GM21717 (cell line): Measurements from ENCODE around the gene DLG2.
"Not testable (repeated sequence)": the region's sequence is repeated elsewhere in the genome, so short reads cannot be mapped to it uniquely, and the experiment has no call there.

Experiments
- ATAC-seq: cut with Tn5 transposase; IDR thresholded peaks from one replicate; pipeline ENCODE4 v1.9.1; 2021; ENCODE audit warnings: mild to moderate bottlenecking, moderate library complexity; ENCODE audit not compliant: unreplicated experiment

The DLG2 gene

DNA sequence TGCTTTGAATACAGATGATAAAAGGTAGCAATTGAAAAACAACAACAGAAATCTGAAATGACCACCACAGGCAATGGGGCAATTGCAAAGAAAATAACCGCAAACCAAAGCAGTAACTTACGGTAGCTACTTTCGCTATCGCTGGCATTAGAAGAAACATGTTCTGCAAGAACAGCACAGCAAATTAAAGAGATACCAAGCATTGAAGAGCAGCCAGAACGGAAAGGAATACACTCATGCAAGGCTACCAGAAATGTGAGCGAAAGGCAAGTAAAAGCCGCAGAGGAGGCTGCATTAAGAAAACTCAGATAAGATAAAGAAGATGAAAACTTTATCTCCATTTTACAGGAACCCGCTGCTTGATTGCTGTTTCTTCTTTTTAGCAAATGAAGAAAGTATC, 2146.9 kb downstream of the DLG2 start:
- no peak for ATAC-seq

DNA sequence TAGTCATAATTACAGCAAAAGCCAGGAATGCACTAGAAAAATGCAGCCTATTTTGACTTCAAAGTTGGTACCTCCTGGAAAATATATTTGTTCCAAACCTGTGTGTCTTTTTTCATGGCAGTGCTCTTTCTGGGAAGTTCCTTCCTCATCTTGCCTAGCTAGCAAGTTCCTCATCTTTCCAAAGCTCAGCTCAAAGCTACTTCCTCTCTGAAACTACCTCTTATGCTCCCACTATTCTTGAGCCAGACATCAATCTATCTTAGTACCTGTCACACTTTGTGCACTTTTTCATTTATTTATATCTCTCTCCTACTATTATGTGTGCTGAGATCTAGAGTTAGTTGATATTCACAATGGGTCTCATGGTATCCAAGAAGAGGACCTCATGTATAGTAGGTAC, 2149.4 kb downstream of the DLG2 start:
- ATAC-seq: no peak

GRCh38 chr11:83475760-83476159, 2151.4 kb downstream of the DLG2 start:
- ATAC-seq: no peak

GRCh38 chr11:83473743-83474142, 2153.4 kb downstream of the DLG2 start:
- no peak for ATAC-seq

DNA sequence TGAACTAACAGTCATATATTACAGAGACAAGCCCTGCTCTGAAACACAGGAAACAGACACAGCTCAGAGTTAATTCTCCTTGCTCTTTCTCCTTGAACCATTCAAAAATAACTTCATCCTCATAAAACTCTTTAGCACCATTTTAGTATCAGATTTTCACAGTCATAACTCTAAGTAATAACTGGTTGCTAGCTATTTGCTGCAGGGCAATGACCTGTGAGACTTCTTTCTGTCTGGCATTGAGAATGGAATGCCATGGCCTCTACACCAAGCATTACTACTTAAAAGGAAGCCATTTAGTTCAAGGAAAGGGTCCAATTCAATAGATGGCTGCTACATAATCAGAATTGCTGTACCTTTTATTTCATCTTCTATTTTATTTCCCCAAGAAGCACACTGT, 2154.3 kb downstream of the DLG2 start:
- no peak for ATAC-seq

GRCh38 chr11:83471831-83472727, 2155.1 kb downstream of the DLG2 start:
- ATAC-seq: no peak

DNA sequence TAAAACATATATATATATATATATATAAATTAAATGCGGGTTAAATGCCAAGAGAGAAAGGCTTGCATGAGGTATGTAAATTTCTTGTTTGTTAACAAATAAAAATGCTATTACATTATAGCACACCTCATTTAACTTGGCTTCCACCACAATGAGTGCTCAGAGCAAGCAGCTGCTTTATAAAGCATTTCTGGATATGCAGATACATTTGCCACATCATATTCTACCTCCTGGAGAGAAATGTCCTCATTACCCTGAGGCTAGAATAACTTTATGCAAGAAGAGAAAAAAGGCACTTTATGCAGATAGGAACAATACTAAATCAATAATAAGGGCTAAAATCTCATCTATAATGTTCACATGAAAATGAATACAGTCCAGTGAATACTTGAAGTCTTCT, 2159.3 kb downstream of the DLG2 start:
- ATAC-seq: no peak

DNA sequence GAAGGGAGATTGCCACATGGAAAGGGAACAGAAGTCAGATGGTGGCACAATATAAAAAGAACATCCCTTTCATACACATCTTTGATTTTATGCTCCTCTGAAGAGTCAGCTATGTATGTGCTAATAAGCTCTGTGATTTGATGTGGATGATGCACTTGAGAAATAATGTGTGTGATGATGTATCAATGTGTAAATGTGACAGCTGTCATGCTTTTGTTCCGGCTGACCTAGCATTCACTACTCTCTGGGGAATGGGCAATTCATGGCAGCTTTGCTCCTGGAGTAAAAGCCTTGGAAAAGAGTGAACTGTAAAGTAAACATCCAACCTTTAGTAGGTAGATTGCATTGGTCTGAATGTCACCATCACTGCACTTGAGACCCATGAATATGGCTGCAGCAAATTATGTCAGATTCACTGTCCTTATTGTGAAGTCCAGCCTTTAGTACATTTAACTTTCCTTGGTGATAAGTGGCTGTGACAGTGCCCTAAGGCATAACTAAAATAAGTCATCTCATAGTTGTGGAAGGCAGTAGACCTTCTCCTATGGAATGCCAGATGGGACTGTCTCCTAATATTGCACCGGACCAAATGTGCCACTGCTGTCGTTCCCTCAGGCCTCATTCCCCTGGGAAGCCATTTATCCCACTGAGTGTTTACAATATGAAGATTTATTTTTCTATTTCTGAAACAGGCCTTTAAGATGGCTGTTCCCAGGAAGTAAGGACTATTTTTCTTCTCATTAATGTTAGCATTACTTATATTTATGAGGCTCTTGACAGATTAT, 2162.8 kb downstream of the DLG2 start:
- ATAC-seq: no peak

GRCh38 chr11:83459798-83460197, 2167.3 kb downstream of the DLG2 start:
- no peak for ATAC-seq

DNA sequence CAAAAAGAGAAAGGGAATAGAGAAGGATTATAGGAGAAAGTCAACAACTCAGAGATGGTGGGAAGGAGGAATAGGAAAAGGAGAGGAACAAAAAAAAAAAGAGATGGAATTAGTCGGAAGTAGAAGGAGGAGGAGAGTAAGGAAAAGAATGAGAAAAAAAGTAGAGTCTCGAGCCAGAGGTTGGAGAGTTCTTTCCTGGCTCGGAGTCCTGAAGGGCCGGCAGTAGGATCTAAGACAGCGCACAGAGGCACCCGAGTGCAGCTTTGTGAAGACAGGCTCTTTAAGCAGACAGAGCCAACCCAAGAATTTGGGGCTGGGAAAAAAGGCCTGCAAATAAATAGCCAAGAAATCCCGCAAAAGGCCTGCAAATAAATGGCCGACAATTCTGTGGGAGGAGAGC, 2170.6 kb downstream of the DLG2 start:
- ATAC-seq: no peak

DNA sequence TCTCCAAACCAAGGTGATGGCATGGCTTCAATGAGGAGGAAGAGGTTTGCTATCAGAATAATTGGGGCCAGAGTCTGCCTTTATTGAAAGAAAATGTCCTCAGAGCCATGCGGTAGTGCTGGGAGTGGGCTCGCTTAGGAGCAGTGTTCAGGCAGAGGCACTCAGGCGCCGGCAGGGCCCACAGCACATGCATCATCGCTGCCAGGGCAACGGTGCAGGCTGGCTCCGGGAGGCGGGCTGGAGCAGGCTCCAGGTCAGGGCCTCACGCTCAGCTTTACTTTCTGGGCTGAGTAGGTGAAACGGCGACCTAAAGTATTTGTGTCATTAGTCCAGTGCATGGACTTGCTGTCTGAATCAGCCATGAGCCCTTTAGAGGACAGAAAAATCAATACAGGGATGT, 2171.1 kb downstream of the DLG2 start:
- no peak for ATAC-seq

GRCh38 chr11:83455356-83455755, 2171.8 kb downstream of the DLG2 start:
- ATAC-seq: no peak

- no peak for ATAC-seq
These were observed 2172.5 kb downstream of the DLG2 start for GRCh38 chr11:83454674-83455073.

- no peak for ATAC-seq
These were observed 2177.7 kb downstream of the DLG2 start for GRCh38 chr11:83449338-83449913.

- ATAC-seq: no peak
These were observed 2178.5 kb downstream of the DLG2 start for GRCh38 chr11:83448686-83449085.

- not testable (repeated sequence) for ATAC-seq
These were observed 2183.3 kb downstream of the DLG2 start for GRCh38 chr11:83443880-83444279.

DNA sequence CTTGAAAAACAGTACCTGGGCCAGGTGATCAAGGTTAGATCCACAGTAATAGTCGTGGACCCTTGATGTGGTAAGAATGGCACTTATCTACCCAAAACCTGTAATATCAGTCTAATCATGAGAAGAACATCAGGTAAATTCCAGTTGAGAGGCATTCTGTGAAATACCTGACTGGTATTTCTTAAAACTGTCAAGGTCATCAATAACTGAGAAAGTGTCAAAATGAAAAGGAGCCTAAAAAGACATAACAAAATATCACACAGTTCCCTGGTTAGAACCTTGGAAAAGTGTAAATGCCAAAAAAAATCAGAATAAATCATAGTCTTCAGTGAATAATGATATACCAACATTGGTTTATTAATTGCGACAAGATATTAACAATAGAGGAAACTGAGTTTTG, 2185.5 kb downstream of the DLG2 start:
- ATAC-seq: no peak

GRCh38 chr11:83441171-83441570, 2186.0 kb downstream of the DLG2 start:
- no peak for ATAC-seq

DNA sequence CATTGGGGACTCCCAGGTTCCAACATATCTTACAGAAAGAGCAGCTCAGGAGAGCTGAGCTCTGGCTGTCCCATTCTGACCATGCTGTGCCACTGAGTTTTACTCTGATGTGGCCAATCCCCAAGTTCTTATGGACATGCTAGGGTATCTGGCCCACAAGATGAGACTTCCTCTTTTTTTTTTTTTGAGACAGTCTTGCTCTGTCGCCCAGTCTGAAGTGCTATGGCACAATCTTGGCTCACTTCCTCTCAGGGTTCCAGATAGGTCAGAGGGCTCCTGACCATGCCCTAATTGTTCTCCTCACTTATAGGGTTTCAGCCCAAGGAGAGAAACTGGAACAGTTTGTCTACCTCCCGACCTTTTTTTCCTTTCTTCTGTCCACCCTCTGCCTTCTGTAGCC, 2188.7 kb downstream of the DLG2 start:
- ATAC-seq: no peak

DNA sequence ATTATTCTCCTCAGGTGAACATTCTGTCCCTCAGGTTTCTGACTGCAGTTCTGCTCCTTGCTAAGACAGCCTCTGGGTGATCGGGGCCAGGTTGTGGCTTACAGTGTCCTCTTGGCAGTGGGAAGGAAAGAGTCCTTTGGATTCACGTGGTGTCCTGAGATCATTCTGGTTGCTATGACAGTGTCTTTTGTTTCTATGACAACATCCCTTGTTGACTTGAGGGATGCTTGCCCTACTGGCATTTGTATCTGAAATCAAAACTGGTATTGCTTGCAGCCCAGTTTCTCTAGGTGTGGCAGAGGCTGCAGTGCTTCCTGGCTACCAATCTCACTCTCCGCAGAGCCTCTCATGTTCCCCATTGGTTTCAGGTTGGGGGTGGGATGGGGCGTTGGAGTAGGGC, 2189.2 kb downstream of the DLG2 start:
- ATAC-seq: no peak

DNA sequence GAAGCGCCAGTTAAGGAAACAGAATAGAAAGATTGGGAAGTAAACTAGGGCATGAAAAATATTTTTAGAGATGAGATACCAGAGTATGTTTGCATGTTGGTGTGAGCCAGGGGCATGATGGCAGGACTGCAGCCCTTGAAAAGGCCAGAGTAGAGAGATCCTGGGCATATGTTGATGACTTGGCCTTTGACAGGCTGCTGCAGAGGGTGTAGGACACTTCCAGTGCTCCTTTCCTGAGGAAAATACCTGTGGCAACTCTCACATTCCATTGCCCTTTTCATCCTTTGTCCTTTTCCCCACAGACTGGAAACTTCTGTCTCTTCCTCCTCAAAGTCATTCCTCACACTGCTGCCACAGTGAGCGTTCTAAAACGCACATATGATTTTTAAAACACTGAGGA, 2190.3 kb downstream of the DLG2 start:
- ATAC-seq: no peak

GRCh38 chr11:83434812-83435211, 2192.3 kb downstream of the DLG2 start:
- ATAC-seq: not testable (repeated sequence)
